ENCODE results near the gene PDE2A. TPM values are rescaled to one million over a fixed set of nuclear protein-coding genes. Genes with fewer than 3 reads are reported as not detected.

PDE2A gene
- total RNA-seq, 1 experiment from 2014 or later = 0.74 TPM

- Histone ChIP-seq H3K4me3 (ENCODE audit: low read depth in 2 of 2, low read length in 2 of 2) (no peak overlapping the region), H3K36me3 (ENCODE audit: control insufficient read depth, insufficient read depth, low read length) (no peaks in the 10 kb centered on the region), H3K27me3 (ENCODE audit: control insufficient read depth, insufficient read depth, low read length) (no peaks in the 10 kb centered on the region), H3K4me1 (ENCODE audit: control insufficient read depth, insufficient read depth, low read length) (peaks cover 6% of the 10 kb centered on the region; the same call in 1 of the 2 replicates), H3K27ac (ENCODE audit: low read length) (no peak overlapping the region), H3K9me3 (ENCODE audit: control insufficient read depth, insufficient read depth, low read depth, low read length) (no peaks in the 10 kb centered on the region)
- ATAC-seq (no peak), DNase-seq (ENCODE audit: low read depth, low spot score) (no peak)
- ChIA-PET CTCF (interaction anchor here (1.1 kb wide), 1 partner anchor 60 kb away, joined by 6 read pairs; no protein-coding TSS in a partner anchor), POLR2A (no interaction called here)
- TF ChIP-seq POLR2AphosphoS5 (IDR thresholded peaks at IDR 0.05; ENCODE audit: low read depth, low read length) = no peak
- TF ChIP-seq, protein P1, sequence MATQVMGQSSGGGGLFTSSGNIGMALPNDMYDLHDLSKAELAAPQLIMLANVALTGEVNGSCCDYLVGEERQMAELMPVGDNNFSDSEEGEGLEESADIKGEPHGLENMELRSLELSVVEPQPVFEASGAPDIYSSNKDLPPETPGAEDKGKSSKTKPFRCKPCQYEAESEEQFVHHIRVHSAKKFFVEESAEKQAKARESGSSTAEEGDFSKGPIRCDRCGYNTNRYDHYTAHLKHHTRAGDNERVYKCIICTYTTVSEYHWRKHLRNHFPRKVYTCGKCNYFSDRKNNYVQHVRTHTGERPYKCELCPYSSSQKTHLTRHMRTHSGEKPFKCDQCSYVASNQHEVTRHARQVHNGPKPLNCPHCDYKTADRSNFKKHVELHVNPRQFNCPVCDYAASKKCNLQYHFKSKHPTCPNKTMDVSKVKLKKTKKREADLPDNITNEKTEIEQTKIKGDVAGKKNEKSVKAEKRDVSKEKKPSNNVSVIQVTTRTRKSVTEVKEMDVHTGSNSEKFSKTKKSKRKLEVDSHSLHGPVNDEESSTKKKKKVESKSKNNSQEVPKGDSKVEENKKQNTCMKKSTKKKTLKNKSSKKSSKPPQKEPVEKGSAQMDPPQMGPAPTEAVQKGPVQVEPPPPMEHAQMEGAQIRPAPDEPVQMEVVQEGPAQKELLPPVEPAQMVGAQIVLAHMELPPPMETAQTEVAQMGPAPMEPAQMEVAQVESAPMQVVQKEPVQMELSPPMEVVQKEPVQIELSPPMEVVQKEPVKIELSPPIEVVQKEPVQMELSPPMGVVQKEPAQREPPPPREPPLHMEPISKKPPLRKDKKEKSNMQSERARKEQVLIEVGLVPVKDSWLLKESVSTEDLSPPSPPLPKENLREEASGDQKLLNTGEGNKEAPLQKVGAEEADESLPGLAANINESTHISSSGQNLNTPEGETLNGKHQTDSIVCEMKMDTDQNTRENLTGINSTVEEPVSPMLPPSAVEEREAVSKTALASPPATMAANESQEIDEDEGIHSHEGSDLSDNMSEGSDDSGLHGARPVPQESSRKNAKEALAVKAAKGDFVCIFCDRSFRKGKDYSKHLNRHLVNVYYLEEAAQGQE (IDR thresholded peaks at IDR 0.05; ENCODE audit: insufficient read depth in 1 of 2, low read depth in 2 of 2, low read length in 1 of 2) = no peak
- no peak for TF ChIP-seq CTCF (IDR thresholded peaks at IDR 0.05)
- no peak for TF ChIP-seq TCF7L2 (IDR thresholded peaks at IDR 0.05; ENCODE audit: low read depth, low read length)
- no peak for TF ChIP-seq SIN3A (IDR thresholded peaks at IDR 0.05; ENCODE audit: borderline replicate concordance, insufficient read depth, low read depth, low read length)
- in situ Hi-C loops (cut with HindIII; ENCODE audit: low pct_unique_long_range_greater_than_20kb, low sequenced_read_pairs) (no loop called here), intact Hi-C loops (cut with micrococcal nuclease; ENCODE audit: unreplicated experiment) (loop anchor here (10.0 kb wide), 1 partner anchor 173 kb away; no protein-coding TSS in a partner anchor)
- BruUV-seq (replicated peaks) = no TSS peak
These were observed 26.3 kb downstream of the PDE2A start for GRCh38 chr11:72647882-72648281.

GRCh38 chr11:72646472-72646871 is 27.8 kb downstream of the PDE2A start:
- no peak for TF ChIP-seq CTCF (IDR thresholded peaks at IDR 0.05)
- TF ChIP-seq TCF7L2 (IDR thresholded peaks at IDR 0.05; ENCODE audit: low read depth, low read length) = no peak
- TF ChIP-seq, protein P1 (IDR thresholded peaks at IDR 0.05; ENCODE audit: insufficient read depth in 1 of 2, low read depth in 2 of 2, low read length in 1 of 2) = no peak
- TF ChIP-seq SIN3A (IDR thresholded peaks at IDR 0.05; ENCODE audit: borderline replicate concordance, insufficient read depth, low read depth, low read length) = no peak
- TF ChIP-seq POLR2AphosphoS5 (IDR thresholded peaks at IDR 0.05; ENCODE audit: low read depth, low read length) = no peak
- Histone ChIP-seq H3K4me1 (ENCODE audit: control insufficient read depth, insufficient read depth, low read length) (peaks cover 6% of the 10 kb centered on the region; the same call in 1 of the 2 replicates), H3K9me3 (ENCODE audit: control insufficient read depth, insufficient read depth, low read depth, low read length) (no peaks in the 10 kb centered on the region), H3K27me3 (ENCODE audit: control insufficient read depth, insufficient read depth, low read length) (peaks cover 5% of the 10 kb centered on the region), H3K27ac (ENCODE audit: low read length) (no peak overlapping the region), H3K4me3 (ENCODE audit: low read depth in 2 of 2, low read length in 2 of 2) (no peak overlapping the region), H3K36me3 (ENCODE audit: control insufficient read depth, insufficient read depth, low read length) (no peaks in the 10 kb centered on the region)
- CTCF ChIA-PET = no interaction called here
- ATAC-seq = no peak
- POLR2A ChIA-PET = no interaction called here
- no TSS peak for BruUV-seq (replicated peaks)
- in situ Hi-C loops (cut with HindIII; ENCODE audit: low pct_unique_long_range_greater_than_20kb, low sequenced_read_pairs) (no loop called here), intact Hi-C loops (cut with micrococcal nuclease; ENCODE audit: unreplicated experiment) (loop anchor here (10.0 kb wide), 1 partner anchor 172 kb away; no protein-coding TSS in a partner anchor)
- DNase-seq (ENCODE audit: low read depth, low spot score) = no peak

All from Panc1 (cell line).